ENCODE measurements around the gene LRRC15.

LRRC15 gene

DNA sequence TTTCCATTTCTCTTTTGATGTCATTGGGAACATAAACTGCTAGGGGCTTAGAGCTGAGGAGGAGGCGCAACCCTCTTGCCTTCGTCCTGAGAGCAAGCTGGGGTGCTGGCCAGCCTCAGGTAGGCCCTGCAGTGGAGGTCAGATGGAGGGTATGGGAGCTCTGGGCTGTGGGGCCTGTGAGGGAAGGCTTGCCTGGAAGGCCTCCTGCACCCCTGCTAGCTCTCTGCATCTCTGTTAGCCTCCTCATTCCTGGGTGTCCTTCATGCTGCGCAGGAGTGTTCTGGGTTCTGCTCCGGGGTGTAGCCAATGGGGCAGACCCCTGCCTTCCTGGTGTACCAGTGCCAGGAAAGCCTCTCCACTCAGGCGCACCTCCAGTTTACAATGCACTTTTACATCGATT lies 17.7 kb upstream of the LRRC15 start:
- no peak for DNase-seq (ENCODE audit: low read depth)
- H3K4me3 ChIP-seq (ENCODE audit: low read depth, low read length): no peak overlapping the region

DNA sequence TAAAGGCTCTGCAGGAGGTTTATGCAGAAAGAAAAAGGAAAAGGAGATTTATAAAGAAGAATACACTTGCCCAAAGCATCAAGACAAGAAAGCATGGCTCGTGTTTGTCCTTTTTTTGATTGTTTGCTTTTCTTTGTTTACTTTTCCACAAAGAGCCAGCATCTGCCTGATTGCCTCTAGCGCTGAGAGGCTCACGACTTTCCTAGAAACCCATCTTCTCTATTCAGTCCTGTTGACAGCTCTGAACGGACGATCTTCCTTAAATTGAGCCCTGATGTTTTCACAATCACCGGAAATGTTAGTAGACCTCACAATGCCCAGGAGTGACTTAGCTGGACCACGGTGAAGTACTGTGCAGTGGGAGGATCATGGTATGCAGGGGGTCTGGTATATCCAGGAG lies 17.1 kb upstream of the LRRC15 start:
- no peak overlapping the region for H3K4me3 ChIP-seq (ENCODE audit: low read depth, low read length)
- no peak for DNase-seq (ENCODE audit: low read depth)

DNA sequence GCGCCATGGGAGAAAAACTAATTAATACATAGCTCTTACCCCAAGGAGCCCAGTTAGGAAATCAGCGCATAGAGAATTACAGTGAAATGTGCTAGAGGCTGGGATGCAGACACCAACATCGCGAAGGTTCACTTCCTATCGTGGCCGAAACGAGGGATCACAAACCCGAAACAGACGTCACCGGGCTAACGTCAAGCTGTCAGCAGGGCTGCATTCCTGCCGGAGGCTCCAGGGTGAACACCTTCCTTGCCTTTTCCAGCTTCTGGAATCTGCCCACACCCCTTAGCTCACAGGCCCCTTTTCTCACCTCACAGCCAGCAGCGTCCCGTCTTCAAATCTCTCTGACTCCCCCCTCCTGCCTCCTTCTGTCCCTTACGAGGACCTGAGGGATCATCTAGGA lies 16.5 kb upstream of the LRRC15 start:
- H3K4me3 ChIP-seq (ENCODE audit: low read depth, low read length): no peak overlapping the region
- DNase-seq (ENCODE audit: low read depth): no peak

DNA sequence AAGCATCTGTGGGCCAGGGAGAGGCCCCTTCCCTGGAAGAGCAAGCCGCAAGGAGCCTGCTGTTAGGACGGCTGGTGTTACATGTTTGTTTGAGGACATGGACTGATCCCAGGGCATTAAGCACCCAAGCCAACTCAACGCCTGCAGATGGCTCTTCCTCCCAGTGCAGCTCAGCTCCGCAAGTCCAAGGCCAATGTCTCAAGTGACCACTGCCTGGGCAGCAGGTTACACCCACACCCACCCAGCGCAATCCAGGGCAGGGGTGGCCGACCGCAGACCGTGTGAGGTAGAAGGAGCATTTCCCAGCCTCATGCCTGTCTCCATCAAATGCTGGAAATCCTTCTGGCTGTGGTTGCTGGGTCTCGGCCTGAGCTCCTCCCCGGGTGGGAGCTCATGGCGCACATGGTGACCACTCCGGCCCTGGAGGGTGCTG lies 15.0 kb upstream of the LRRC15 start:
- no peak overlapping the region for H3K4me3 ChIP-seq (ENCODE audit: low read depth, low read length)
- DNase-seq (ENCODE audit: low read depth): no peak

DNA sequence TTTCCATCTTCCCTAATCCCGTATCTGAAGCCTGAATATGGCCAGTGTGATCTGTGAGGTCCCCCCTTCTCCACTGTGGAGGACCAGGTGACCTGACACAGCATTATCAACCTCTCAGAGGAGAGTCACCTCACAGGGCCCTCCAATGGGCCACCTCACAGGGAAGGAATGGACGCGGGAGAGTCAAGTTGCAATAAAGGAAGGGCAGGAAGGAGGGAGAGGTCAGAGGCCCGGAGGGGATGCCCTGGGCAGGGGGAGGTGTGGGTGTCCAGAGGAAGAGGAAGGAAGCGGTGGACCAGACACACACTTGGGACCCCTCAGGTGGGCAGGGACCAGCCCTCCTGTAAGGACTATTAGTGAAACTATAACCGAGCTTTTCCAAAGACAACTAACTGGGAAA lies 14.6 kb upstream of the LRRC15 start:
- no peak overlapping the region for H3K4me3 ChIP-seq (ENCODE audit: low read depth, low read length)
- DNase-seq (ENCODE audit: low read depth): no peak

DNA sequence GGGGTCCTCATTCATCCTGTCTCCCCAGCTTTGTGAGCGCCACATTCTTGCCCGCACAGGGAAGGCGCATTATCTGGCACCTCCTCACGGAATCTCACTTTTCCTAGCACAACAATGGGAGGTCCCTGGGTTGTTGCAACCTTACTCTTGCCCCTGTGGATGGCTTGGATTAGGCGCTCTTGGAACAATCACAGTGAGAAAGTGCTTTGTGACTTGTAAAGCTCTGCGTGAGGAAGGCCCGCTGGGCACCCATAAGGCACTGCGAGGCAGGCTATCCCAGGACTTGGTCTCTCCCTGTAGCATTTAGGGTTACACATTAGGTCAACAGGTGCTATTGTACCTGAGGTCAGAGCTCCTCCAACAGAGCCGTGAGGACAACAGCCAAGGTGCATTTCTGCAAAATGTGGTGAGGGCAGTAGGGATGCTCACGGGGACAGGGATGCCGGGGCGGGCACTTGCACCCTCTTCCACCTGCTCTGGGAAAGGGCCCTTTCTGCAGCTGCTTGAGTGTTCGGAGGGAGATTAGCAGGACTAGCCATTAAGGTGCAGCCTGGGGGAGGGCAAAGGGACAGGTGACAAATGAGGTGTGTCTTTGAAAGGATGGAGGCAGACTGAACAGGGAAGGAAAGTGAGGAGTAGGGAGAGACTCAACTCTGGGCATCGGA lies 13.9 kb upstream of the LRRC15 start:
- no peak for DNase-seq (ENCODE audit: low read depth)
- no peak overlapping the region for H3K4me3 ChIP-seq (ENCODE audit: low read depth, low read length)

DNA sequence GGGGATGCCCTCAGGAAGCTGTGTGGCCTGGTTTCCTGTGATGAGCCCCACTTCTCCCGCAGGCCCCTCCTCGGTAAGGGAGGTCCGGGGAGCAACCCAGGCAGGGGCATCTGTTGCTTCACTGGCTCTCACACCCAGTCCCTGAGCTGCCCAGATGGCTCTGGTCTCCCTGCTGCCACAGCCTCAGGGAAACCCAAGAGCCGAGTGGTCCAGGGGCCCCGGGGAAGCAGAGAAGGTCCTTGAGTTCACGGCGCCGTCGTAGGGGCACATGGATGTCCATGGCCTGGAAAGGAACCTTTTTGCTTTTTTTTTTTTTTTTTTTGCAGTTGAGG lies 13.3 kb upstream of the LRRC15 start:
- no peak for DNase-seq (ENCODE audit: low read depth)
- no peak overlapping the region for H3K4me3 ChIP-seq (ENCODE audit: low read depth, low read length)

DNA sequence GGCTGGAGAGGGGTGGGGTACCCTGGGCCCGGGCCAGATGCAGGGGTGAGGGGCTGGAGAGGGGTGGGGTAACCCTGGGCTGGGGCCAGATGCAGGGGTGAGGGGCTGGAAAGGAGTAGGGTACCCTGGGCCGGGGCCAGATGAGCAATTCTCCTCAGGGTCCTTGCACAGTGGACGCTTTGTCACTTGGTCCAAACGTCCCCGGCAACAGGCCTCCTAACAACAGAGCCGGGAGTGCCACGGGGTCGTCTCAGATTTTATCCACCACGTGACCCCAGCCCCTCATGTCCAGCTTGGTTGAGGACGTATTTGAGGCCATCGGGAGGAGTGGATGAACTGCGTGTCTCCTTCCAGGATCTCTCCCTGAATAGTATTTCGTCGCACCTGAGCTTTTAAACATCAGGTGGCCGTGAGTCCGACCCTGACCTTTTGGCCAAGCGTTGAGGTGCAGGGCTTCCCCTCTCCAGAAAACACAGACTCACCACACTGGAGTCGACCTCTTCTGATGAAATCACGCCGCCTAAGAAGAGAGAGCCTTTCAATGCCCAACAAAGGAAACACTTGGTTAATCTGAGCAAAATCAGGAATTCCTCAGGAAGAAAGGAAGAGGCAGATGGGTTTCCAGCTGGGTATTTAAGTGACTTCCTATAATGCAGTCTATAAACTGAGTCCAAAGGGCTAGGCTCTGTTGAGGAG lies 12.8 kb upstream of the LRRC15 start:
- DNase-seq (ENCODE audit: low read depth): no peak

DNA sequence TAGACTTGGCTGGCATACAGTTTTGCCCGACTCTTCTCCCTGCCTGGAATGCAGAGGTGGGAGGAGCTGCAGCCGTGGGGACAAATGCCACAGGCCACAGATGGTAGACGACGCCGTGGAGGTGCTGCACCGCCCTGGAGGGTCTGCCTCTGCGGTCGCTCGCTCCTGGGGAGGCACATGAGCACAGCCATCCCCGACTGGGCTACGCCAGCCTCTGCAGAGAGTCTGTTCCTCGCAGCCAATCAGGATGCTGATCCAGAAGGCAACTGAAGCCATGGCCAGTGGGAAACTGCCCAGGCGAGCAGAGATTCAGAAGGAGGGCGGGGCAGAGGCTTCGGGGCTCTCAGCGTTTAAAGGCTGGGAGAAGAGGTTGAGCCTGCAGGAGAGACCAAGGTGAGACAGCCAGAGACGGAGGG lies 11.9 kb upstream of the LRRC15 start:
- no peak overlapping the region for H3K4me3 ChIP-seq (ENCODE audit: low read depth, low read length)
- DNase-seq (ENCODE audit: low read depth): no peak

More for the DNA sequence above, 12.8 kb upstream of the LRRC15 start:
- H3K4me3 ChIP-seq (ENCODE audit: low read depth, low read length): no peak overlapping the region

DNA sequence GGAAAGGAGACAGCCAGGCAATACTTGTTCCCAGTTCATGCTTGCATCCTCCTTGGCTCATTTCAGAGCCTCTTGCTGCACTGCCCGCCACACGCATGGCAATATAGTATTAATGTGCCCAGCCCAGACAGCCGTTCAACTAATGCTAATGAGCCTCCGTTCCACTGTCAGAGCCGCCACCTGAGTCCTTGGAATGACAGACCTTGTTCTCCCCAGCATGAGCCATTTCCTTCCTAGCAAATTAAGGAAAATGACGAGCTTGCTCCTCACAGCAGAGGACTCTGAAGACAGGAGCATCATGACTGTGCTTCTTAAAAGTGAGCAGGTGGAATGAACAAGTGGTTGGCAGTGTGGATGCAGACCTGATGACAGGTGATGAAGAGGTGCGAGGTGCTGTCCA lies 10.8 kb upstream of the LRRC15 start:
- H3K4me3 ChIP-seq (ENCODE audit: low read depth, low read length): no peak overlapping the region
- DNase-seq (ENCODE audit: low read depth): no peak

DNA sequence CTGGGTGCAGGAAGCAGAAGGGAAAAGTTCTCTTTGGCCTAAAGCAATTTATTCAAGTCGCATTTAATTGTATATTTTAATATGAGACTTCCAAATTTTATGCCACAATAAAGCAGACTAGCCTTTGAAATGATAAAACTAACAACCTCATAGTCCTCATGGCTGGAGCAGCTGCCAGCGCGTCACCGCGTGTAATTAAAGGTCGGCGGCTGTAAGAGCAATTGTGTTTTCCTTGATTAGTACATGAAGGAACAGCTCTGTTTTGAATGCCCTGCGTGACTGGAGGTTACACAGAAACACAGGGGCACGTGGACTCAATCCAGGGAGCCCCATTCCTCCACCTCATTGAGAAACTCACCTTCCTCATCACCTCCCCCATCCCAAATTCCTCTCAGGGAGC lies 10.1 kb upstream of the LRRC15 start:
- no peak for DNase-seq (ENCODE audit: low read depth)
- no peak overlapping the region for H3K4me3 ChIP-seq (ENCODE audit: low read depth, low read length)

DNA sequence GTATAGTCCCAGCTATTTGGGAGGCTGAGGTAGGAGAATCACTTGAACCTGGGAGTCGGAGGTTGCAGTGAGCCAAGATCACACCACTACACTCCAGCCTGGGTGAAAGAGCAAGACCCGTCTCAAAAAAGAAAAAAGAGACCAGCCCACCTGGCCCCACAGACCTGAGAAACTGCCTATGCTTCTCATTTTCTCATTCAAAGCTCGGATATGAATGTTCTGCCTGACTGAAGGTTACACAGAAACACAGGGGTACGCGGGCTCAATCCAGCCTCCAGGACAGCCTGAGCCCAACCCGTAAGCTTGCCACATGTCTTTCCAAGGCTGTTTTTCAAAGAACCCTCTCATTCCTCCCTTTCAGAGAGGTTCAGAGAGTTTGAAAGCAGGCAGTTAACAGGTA lies 9.7 kb upstream of the LRRC15 start:
- DNase-seq (ENCODE audit: low read depth): no peak

DNA sequence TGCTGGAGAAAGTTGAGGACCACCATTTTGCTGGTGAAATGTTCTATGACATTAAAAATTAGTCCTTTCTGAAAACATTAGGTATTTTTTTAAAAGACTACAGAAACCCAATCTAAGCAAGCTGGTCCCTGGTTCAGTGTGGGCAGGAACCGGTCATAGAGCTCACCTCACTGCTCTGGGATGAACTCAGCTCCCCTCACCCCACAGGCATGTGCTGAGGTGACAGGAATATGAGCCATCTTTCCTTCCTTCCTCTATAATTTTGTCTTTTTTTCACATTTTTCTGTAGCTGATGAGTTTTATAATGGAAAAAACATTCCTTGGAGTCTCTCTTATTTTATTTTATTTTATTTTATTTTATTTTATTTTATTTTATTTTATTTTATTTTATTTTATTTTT lies 8.2 kb upstream of the LRRC15 start:
- no peak for DNase-seq (ENCODE audit: low read depth)
- no peak overlapping the region for H3K4me3 ChIP-seq (ENCODE audit: low read depth, low read length)

More for the DNA sequence above, 9.7 kb upstream of the LRRC15 start:
- H3K4me3 ChIP-seq (ENCODE audit: low read depth, low read length): no peak overlapping the region

DNA sequence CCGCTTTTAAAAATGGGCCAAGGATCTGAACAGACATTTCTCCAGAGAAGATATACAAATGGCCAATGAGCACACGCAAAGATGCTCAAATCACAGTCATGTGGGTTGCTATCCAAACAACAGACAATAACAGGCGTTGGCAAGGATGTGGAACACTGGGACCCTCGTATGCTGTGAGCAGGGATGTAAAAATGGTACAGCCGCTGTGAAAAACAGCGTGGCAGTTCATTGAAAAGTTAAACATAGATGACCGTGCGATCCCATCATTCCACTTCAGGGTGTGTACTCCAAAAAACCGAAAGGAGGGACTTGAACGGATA lies 6.7 kb upstream of the LRRC15 start:
- no peak for DNase-seq (ENCODE audit: low read depth)
- H3K4me3 ChIP-seq (ENCODE audit: low read depth, low read length): no peak overlapping the region

DNA sequence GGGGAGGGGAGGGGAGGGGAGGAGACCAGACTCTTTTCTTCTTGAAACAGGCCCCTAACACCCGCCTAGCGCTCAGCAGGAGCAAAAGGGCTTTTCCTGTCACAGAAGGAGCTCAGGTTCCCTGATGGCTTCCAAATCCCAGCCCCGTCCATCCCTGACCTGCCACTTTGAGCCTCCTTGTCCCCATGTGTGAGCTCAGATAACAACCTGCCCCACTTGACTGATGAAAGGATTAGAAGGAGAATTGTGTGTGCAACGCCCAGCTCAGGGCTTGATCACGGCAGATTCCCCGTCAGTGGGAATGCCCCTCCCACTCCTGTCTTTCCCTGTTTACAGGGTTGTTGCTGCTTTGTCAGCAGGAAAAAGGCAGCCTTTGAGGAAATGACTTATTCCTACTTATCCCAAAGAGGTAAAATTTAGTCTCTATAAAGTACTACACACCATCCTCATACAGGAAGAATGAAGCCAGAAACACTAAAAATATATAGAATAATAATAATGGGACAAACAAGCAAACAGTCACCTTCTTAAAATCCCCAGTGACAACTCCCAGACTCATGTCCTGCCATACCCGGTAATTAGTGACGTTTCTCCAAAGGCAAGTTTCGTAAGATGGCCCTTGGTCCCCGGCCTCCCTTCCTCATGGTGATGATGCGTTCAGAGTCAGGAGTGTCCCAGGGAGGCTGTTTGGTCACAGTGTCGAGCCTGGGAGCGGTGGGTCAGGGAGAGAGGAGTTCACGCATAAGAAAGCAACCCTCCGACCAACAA lies 6.1 kb upstream of the LRRC15 start:
- DNase-seq (ENCODE audit: low read depth): no peak
- H3K4me3 ChIP-seq (ENCODE audit: low read depth, low read length): no peak overlapping the region

DNA sequence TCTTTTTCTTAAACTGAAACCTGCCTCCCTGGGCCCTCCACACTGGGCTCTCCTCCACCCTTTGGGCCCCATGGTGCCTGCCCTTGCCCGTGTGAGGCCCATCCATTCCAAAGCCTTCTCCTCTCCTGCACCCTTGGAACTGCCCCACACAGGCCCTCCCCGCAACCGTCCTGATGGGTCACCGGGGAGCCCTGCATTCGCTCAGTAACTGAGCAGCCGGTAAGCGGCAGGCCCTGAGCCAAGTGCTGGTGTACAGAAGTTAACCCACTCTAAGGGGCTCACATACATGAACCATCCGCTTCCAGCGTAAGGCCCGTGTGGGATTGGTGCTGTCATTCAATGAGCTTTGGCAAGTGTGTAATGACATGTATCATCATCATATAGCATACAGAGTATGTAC lies 5.4 kb upstream of the LRRC15 start:
- no peak overlapping the region for H3K4me3 ChIP-seq (ENCODE audit: low read depth, low read length)
- DNase-seq (ENCODE audit: low read depth): no peak

DNA sequence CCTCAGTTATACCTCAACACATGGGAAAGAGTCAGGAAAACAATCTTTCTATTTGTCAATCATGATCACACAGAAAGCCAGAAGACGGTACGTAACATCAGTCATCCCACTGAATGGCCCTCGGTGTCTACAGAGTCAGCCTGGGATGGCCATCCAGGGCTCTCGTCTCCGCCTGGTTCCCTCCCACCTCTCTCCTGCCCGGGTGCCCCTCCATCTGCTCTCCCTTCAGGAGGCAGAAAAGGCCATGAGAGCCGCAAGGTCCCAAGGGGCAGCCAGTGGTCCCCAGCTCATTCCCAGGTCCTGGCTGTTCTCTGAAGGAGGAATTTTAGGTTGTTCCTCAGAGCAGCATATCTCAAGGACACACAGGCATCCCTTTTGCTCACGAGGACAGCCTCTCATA lies 4.4 kb upstream of the LRRC15 start:
- DNase-seq (ENCODE audit: low read depth): no peak
- no peak overlapping the region for H3K4me3 ChIP-seq (ENCODE audit: low read depth, low read length)

DNA sequence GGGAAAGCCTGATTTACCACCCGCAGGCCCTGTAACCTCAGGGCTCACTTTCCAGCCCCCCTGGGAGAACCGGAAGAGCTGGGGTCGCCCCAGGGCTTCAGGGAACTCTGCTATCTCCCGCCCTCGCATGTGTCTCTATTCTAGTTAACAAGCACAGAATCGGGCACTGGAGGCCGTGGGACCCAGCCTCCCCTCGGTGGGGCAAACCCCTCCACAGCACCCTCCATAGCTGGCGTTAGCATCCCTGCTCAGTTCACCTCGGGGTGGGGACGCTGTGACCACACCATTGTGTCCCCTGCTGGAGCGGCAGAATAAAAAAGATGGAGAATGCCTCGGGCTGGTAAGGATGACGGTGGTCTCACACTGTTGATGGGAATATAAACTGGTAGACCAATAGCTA lies 3.5 kb upstream of the LRRC15 start:
- no peak overlapping the region for H3K4me3 ChIP-seq (ENCODE audit: low read depth, low read length)
- DNase-seq (ENCODE audit: low read depth): no peak

DNA sequence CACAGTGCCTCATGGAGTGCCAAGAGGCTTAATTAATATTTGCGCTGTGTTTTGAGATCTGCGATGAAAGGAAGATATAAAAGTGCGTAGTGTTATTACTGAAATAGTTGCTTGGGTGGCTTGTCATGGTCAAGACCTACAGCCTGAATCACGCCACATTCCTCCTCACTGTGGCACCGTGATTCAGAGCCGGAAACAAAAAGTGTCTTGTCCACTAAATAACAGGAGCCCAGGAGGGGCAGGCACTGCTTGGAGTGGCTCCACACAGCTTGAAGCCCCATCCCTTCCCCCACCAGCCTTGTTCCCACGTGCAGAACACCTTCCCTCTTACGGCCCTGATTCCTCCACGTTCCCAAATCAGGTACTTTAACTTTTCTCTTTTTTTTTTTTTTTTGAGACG lies 1.2 kb upstream of the LRRC15 start:
- DNase-seq (ENCODE audit: low read depth): no peak
- no peak overlapping the region for H3K4me3 ChIP-seq (ENCODE audit: low read depth, low read length)

DNA sequence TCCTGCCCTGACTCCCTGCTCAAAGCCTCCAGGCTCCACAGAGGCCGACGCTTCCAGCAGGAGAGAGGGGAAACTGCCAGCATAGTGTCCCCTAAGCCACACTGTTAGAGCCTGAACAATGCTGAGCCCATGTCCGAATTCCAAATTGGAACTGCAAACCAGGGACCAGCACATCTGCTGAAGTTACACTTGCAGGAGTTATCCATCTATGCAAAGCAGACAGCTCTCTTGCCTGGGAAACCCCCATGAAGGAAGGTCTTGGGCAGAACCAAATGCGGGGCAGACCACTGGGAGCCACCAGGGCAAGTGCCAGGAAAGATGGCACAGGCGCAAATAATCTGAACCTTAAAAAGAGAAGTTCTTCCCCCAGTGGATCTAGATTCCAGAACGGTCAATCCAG lies 625 bp downstream of the LRRC15 start:
- DNase-seq (ENCODE audit: low read depth): no peak
- H3K4me3 ChIP-seq (ENCODE audit: low read depth, low read length): no peak overlapping the region

Measured in skeletal muscle cell (primary cell).